ENCODE data around the gene MICALL2.

MICALL2 gene

DNA sequence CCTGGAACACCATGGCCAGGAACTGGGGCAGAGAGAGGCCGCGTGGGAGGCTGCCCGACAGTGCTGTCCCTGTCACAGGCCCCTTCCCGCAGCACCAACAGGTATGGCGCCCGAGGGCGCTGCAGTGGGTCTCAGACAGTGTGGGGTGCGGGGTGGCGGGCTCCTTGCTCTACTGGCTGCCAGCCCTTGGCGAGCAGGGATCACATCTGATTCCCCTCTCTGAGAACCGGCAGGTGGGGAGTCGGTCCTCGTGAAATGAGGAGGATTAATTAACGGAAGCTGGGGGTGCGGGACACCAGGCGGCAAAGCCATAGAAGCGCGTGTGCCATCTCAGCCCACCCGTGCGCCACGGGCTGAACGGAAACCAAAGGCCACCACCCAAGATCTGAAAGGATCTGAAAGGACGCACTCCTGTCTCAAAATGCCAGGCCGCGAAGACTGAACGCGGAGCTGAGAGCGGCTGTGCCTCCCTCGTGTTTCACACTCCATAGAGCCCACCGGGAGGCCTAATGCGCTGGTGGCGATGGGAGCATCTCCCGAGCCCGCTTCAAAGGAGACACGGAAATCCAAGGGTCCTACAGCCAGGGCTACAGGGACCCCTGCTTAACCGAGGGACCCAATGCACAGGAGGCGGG is 38.1 kb upstream of the MICALL2 start:
- no peaks in the 10 kb centered on the region for H3K27me3 Mint-ChIP-seq
- ATAC-seq (replicated peaks; ENCODE audit: extremely low read depth, poor library complexity, severe bottlenecking): no peak
- no peak overlapping the region for H3K4me3 Mint-ChIP-seq
- H3K36me3 Mint-ChIP-seq (ENCODE audit: insufficient read depth): peaks cover 27% of the 10 kb centered on the region
- DNase-seq (ENCODE audit: low spot score in 2 of 2): no peak
- no peak overlapping the region for H3K27ac Mint-ChIP-seq (ENCODE audit: low read depth)
- H3K4me1 Mint-ChIP-seq: peaks cover 19% of the 10 kb centered on the region
- no peaks in the 10 kb centered on the region for H3K9me3 Mint-ChIP-seq

DNA sequence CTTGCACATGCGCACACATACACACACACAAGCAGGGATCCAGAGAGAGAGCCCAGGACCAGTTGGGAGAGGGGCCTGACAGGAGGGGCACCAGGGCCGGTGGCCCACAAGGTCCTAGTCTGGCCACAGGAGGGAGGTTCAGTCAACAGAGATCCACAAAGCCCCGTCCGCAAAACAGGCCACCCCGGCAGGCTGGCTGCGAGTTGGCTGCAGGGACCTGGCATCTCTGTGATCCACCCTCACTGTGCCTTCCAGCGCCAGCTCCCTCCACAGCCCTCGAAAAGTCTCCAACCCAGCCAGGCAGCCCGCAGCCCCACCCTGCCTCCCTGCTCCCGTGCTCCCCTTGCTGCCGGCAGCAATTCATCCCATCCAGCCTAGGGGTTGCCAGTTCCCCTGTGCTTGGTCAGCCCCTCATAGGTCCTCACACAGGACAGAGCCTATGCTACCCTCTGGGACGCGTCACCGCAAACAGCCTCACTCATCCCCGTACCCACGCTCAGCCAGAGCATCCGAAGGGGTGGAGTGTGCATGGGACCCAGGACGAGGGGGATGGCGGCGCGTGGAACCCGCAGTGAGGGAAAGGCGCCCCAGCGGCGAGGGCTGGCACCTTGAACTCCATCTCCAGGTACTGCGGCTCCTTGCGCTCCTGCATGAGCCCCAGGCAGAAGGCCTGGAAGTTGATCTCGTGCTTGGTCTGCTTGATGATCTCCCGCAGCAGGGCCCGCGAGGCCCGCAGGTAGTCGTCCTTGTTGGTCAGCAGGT is 37.4 kb upstream of the MICALL2 start:
- DNase-seq (ENCODE audit: low spot score in 2 of 2): no peak
- peaks cover 21% of the 10 kb centered on the region for H3K36me3 Mint-ChIP-seq (ENCODE audit: insufficient read depth)
- peaks cover 12% of the 10 kb centered on the region for H3K4me1 Mint-ChIP-seq
- H3K9me3 Mint-ChIP-seq: no peaks in the 10 kb centered on the region
- no peak for ATAC-seq (replicated peaks; ENCODE audit: extremely low read depth, poor library complexity, severe bottlenecking)
- no peaks in the 10 kb centered on the region for H3K27me3 Mint-ChIP-seq
- no peak overlapping the region for H3K4me3 Mint-ChIP-seq
- no peak overlapping the region for H3K27ac Mint-ChIP-seq (ENCODE audit: low read depth)

DNA sequence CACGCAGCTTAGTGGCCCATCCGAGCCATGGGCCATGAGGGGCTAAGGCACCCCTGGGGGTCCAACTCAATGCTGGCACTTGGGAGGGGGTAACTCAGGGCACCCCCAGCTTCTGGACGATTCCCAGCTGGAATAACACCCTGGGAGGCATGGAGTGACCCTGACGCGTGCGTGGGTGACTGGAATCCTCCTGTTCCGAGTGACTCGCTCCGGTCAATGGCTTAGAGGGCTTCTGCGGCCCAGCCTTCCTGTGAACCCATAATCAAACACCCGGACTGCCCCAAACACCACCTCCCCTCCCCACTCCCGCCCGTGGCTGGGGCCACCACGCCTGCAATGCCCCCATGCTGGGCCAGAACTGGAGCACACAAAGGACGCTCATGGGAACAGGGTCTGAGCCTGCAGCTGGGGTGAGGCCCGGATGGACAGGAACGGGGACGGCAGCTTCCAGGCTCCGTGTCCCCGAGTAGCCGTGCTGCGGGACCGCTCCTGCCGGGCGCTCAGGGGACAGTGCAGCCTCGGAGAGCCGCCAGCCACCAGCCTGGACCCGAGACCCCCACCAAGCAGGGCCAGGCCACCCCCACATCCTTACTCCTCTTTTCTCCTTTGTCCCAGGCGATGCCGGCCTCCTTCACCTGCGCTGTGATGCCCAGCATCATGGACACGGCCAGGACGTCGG is 36.4 kb upstream of the MICALL2 start:
- Mint-ChIP-seq H3K36me3 (ENCODE audit: insufficient read depth) (peaks cover 23% of the 10 kb centered on the region), H3K4me1 (peaks cover 5% of the 10 kb centered on the region), H3K9me3 (no peaks in the 10 kb centered on the region), H3K4me3 (no peak overlapping the region), H3K27me3 (no peaks in the 10 kb centered on the region), H3K27ac (ENCODE audit: low read depth) (no peak overlapping the region)
- ATAC-seq (replicated peaks; ENCODE audit: extremely low read depth, poor library complexity, severe bottlenecking) (no peak), DNase-seq (ENCODE audit: low spot score in 2 of 2) (no peak)

DNA sequence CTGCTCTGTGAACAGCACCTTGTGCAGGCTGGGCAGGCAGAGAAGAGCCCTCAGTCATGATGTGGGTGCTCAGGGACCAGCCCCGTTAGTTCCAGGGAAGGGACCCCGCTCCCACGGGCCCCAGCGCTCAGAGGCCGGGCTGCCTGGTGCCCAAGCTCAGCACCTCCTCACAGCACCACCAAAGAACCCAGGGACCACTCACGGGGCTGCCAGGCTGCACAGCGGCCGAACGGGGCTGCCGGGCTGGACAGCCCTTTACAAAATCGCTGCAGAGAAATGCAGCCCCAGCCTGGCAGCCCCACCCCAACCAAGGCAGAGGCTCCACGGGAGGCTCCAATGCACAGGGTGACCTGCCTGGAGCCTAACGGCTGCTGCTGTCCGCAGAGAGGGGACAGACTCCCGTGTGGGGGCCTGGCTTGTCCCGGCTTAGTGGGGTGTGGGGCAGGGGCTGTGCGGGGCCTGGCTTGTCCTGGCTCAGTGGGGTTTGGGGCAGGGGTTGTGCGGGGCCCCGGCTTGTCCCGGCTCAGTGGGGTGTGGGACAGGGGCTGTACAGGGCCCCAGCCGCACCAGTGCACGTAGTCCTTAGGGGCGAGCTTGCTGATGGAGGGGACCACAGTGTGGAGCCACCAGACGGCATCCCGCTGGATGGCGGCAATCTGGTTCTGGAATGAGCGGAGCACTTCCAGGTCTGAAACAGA is 35.7 kb upstream of the MICALL2 start:
- Mint-ChIP-seq H3K36me3 (ENCODE audit: insufficient read depth) (peaks cover 19% of the 10 kb centered on the region), H3K27ac (ENCODE audit: low read depth) (no peak overlapping the region), H3K4me1 (no peaks in the 10 kb centered on the region), H3K4me3 (no peak overlapping the region), H3K9me3 (no peaks in the 10 kb centered on the region), H3K27me3 (no peaks in the 10 kb centered on the region)
- DNase-seq (ENCODE audit: low spot score in 2 of 2) (no peak), ATAC-seq (replicated peaks; ENCODE audit: extremely low read depth, poor library complexity, severe bottlenecking) (no peak)

DNA sequence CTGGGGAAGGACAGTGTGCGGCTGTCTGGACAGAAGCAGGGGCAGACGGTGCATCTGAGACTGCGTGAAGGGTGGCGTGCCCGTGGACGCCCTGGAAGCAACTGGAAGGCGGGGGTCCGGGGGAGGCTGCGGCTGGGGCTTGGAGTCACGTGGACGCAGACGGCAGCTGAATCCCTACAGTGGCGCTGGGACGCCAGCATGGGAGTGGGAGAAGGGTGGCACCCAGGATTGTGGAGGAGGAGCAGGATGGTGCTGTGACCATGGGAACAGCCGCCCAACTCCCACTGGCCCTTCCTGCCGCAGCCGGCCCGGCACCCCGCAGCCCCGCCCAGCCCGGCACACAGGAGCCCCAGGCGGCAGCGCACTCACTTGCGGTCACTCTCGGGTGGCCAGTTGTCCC is 35.2 kb upstream of the MICALL2 start:
- H3K4me1 Mint-ChIP-seq: no peaks in the 10 kb centered on the region
- no peak for DNase-seq (ENCODE audit: low spot score in 2 of 2)

DNA sequence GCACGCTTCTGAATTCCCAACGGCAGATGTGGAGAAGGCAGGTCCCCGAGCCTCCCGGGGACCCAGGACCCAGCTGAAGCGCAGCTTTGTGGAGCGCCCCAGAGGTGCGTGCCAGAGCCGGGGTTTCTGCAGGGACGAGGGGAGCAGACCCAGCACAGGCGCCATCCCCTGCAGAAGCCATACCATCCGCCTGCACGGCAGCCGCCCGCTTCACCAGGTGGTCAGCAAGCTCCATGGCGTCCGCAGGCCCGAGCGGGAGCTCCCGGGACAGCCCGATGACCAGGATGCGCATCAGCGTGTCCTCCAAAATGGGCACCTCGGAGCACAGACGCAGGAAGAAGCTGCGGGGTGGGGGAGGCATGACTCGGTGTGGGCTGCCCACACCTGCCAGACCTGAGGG is 34.3 kb upstream of the MICALL2 start:
- H3K36me3 Mint-ChIP-seq (ENCODE audit: insufficient read depth): peaks cover 20% of the 10 kb centered on the region
- ATAC-seq (replicated peaks; ENCODE audit: extremely low read depth, poor library complexity, severe bottlenecking): no peak
- H3K27me3 Mint-ChIP-seq: no peaks in the 10 kb centered on the region
- no peak overlapping the region for H3K27ac Mint-ChIP-seq (ENCODE audit: low read depth)
- no peaks in the 10 kb centered on the region for H3K4me1 Mint-ChIP-seq
- no peaks in the 10 kb centered on the region for H3K9me3 Mint-ChIP-seq
- H3K4me3 Mint-ChIP-seq: no peak overlapping the region
- no peak for DNase-seq (ENCODE audit: low spot score in 2 of 2)

More for the DNA sequence above, 35.2 kb upstream of the MICALL2 start:
- H3K36me3 Mint-ChIP-seq (ENCODE audit: insufficient read depth): peaks cover 21% of the 10 kb centered on the region
- H3K27ac Mint-ChIP-seq (ENCODE audit: low read depth): no peak overlapping the region
- H3K9me3 Mint-ChIP-seq: no peaks in the 10 kb centered on the region
- H3K4me3 Mint-ChIP-seq: no peak overlapping the region
- H3K27me3 Mint-ChIP-seq: no peaks in the 10 kb centered on the region
- no peak for ATAC-seq (replicated peaks; ENCODE audit: extremely low read depth, poor library complexity, severe bottlenecking)

DNA sequence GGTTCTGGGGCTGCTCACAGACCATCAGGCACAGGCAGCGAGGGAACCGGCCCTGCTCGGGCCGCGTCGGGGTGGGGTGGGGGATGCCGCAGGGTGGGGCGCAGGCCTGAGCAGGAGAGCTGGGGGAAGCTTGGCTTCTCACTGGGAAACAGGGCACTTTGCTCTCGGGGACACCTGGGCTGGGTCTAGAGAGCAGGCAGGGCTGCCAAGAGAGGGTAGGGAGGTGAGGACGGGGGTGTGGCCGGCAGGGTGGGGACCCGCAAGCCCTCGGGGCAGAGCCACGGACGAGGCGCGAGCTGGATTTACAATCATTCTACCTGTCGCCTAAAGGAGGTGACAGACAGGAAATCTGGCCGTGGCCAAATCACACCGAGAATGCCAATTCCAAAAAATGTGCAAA is 33.9 kb upstream of the MICALL2 start:
- Mint-ChIP-seq H3K27me3 (no peaks in the 10 kb centered on the region), H3K27ac (ENCODE audit: low read depth) (no peak overlapping the region), H3K9me3 (no peaks in the 10 kb centered on the region), H3K4me1 (no peaks in the 10 kb centered on the region), H3K36me3 (ENCODE audit: insufficient read depth) (peaks cover 20% of the 10 kb centered on the region), H3K4me3 (no peak overlapping the region)
- no peak for DNase-seq (ENCODE audit: low spot score in 2 of 2)
- ATAC-seq (replicated peaks; ENCODE audit: extremely low read depth, poor library complexity, severe bottlenecking): no peak

DNA sequence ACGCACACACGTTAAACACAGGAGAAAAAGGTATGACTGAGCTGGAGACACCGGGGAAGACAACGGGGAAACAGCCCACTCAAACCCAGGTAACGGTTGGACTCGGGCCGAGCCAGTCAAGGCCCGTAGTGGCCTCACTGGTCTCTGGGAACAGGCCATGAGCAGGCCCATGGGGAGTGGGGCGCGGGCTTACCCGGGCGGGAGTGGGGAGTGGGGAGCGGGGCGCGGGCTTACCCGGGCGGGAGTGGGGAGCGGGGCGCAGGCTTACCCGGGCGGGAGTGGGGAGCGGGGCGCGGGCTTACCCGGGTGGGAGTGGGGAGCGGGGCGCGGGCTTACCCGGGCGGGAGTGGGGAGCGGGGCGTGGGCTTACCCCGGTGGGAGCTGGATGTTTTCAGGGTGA is 33.4 kb upstream of the MICALL2 start:
- DNase-seq (ENCODE audit: low spot score in 2 of 2) (no peak), ATAC-seq (replicated peaks; ENCODE audit: extremely low read depth, poor library complexity, severe bottlenecking) (no peak)
- no peak overlapping the region for H3K27ac Mint-ChIP-seq (ENCODE audit: low read depth)
- H3K4me1 Mint-ChIP-seq: no peaks in the 10 kb centered on the region
- H3K4me3 Mint-ChIP-seq: no peak overlapping the region
- H3K9me3 Mint-ChIP-seq: no peaks in the 10 kb centered on the region
- H3K27me3 Mint-ChIP-seq: no peaks in the 10 kb centered on the region
- peaks cover 16% of the 10 kb centered on the region for H3K36me3 Mint-ChIP-seq (ENCODE audit: insufficient read depth)

DNA sequence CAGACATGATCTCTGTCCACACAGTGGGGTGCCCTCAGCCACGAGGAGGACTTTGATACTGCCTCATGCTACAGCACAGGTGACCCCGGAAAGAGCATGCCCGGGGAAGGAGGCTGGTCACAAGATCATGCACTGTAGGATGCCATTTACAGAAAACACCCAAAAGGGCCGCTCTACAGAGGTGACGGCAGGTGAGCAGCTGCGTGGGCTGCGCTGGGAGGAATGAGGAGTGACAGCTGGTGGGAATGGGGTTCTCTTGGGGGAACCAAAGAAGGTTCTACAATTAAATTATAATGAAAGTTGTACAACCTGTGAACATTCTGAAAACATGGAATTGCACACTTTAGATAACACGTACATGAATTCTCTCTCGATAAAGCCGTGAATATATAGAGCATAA is 33.0 kb upstream of the MICALL2 start:
- no peak overlapping the region for H3K4me3 Mint-ChIP-seq
- ATAC-seq (replicated peaks; ENCODE audit: extremely low read depth, poor library complexity, severe bottlenecking): no peak

DNA sequence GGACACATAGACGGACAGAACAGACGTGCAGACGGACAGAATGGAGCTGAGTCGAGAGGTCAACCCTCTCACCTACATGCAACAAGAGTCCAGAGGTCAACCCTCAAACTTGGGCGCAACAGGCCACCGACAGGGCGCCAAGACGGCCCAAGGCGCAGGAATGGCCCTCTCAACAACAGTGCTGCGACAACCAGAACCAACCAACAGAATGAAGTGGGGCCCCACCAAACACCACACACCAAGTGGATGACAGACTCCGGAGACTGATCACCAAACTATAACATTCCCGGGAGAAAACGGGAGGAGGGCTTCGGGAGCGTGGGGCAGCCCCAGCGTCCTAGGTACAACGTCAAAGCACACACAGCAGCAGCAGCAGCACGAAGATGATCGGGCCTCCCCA is 31.6 kb upstream of the MICALL2 start:
- Mint-ChIP-seq H3K27ac (ENCODE audit: low read depth) (no peak overlapping the region), H3K9me3 (no peaks in the 10 kb centered on the region), H3K4me1 (no peaks in the 10 kb centered on the region), H3K36me3 (ENCODE audit: insufficient read depth) (peaks cover 13% of the 10 kb centered on the region), H3K27me3 (no peaks in the 10 kb centered on the region), H3K4me3 (no peak overlapping the region)
- DNase-seq (ENCODE audit: low spot score in 2 of 2): no peak
- ATAC-seq (replicated peaks; ENCODE audit: extremely low read depth, poor library complexity, severe bottlenecking): no peak

More for the DNA sequence above, 33.0 kb upstream of the MICALL2 start:
- Mint-ChIP-seq H3K27me3 (no peaks in the 10 kb centered on the region), H3K27ac (ENCODE audit: low read depth) (no peak overlapping the region), H3K4me1 (no peaks in the 10 kb centered on the region), H3K36me3 (ENCODE audit: insufficient read depth) (peaks cover 12% of the 10 kb centered on the region), H3K9me3 (no peaks in the 10 kb centered on the region)
- DNase-seq (ENCODE audit: low spot score in 2 of 2): no peak

DNA sequence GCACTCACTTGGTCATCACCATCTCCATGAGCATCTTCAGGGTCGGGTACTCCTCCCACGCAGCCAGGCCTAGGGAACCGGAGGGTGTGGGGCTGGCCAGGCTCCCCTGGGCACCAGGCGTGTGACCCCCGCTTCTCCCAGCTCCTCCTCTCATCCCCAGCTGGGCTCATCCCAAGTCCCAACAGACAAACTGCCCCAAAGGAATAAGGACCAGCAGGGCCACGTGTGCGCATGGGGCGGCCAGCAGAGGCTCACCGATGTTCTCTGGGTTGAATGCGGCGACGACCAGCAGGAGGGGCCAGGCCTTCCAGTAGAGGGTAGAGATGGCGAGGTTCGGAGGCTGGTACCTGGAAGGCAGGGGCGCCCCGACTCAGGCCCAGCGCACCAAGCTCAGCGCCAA is 30.1 kb upstream of the MICALL2 start:
- no peak overlapping the region for H3K4me3 Mint-ChIP-seq
- H3K27me3 Mint-ChIP-seq: no peaks in the 10 kb centered on the region
- H3K27ac Mint-ChIP-seq (ENCODE audit: low read depth): peak overlapping the region; percentile 70
- ATAC-seq (replicated peaks; ENCODE audit: extremely low read depth, poor library complexity, severe bottlenecking) (no peak), DNase-seq (ENCODE audit: low spot score in 2 of 2) (no peak)
- H3K9me3 Mint-ChIP-seq: no peaks in the 10 kb centered on the region
- no peaks in the 10 kb centered on the region for H3K4me1 Mint-ChIP-seq
- H3K36me3 Mint-ChIP-seq (ENCODE audit: insufficient read depth): peaks cover 13% of the 10 kb centered on the region

DNA sequence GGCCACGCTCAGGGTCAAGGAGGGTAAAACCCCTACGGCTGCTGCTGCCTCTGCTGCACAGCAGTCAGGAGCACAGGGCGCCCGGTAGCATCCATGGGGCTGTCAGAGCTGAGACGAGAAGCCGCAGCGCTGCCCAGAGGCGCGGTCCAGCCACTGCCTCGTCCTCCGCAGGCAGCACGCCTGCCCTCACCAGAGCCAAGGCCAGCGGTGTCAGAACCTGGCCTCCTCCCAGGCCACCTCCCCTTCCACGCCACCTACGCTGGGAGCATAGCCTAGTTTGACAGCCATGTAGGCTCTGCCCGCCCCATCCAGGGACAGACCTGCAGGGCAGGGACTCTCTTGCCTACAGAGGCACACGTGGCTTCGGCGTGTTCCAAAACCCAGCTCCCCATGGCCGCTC is 28.7 kb upstream of the MICALL2 start:
- Mint-ChIP-seq H3K4me3 (no peak overlapping the region), H3K27me3 (no peaks in the 10 kb centered on the region), H3K36me3 (ENCODE audit: insufficient read depth) (peaks cover 11% of the 10 kb centered on the region), H3K9me3 (no peaks in the 10 kb centered on the region), H3K4me1 (no peaks in the 10 kb centered on the region), H3K27ac (ENCODE audit: low read depth) (peak overlapping the region; percentile 70)
- ATAC-seq (replicated peaks; ENCODE audit: extremely low read depth, poor library complexity, severe bottlenecking) (no peak), DNase-seq (ENCODE audit: low spot score in 2 of 2) (no peak)

Measured in central memory CD8-positive, alpha-beta T cell (primary cell).